PFSK-1 (cell line): ENCODE results near the gene CNTNAP2.

Experiments used
- FOXP2 ChIP-seq: optimal IDR thresholded peaks from 2 replicates; pipeline ENCODE3; 2011; ENCODE audit warnings: borderline replicate concordance, control low read depth, inconsistent platforms; ENCODE audit not compliant: insufficient read depth; ENCODE audit errors: extremely low read length, extremely low read depth
- POLR2AphosphoS5 ChIP-seq: IDR thresholded peaks from 2 replicates; pipeline ENCODE4 v1.6.1; 2012; ENCODE audit warnings: low read depth, mild to moderate bottlenecking, control low read depth, low read length, moderate library complexity
- SIN3A ChIP-seq: IDR thresholded peaks from 2 replicates; pipeline ENCODE4 v1.6.1; 2012; ENCODE audit warnings: mild to moderate bottlenecking, low read length, moderate library complexity, borderline replicate concordance; ENCODE audit not compliant: insufficient read depth
- TAF1 ChIP-seq: IDR thresholded peaks from 2 replicates; pipeline ENCODE4 v1.6.1; 2012; ENCODE audit warnings: low read length, control low read depth, borderline replicate concordance; ENCODE audit not compliant: insufficient read depth
- TF ChIP-seq, protein P1 (sequence below), 2 experiments: IDR thresholded peaks; 2 replicates each; pipeline versions ENCODE4 v1.6.1 to v1.8.0; 2011 to 2012; ENCODE audit warnings: low read depth in 2 of 2, low read length in 2 of 2, control low read depth in 1 of 2, inconsistent platforms in 1 of 2, mild to moderate bottlenecking in 1 of 2, moderate library complexity in 1 of 2; ENCODE audit not compliant: insufficient read depth in 1 of 2

CNTNAP2 gene

DNA sequence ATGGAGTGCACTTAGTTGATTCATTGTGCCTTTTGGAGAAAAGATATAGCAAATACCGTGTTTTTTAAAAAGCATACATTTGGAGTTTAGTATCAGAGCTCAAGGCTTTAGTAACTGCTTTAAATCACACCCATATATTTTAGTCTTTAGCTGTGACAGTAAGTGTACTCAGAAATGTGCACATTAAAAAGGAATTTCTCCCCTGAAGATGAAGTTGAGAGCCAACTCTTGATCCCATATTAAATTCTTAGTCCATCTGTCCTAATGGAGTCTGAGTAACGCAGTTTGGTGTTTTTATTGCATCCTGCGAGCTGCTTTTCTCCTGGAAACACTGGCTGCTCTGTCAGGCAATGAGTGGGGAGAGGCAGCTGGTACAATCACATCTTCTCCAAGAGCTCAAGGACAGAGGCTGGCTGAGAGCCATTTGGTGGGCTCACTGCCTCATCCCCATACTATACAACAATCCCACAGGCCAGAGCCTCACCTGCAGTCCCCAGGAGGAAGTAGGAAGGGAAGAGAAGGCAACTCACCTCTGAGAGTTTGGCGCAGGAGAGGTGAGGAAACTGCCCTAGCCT is 2000.3 kb downstream of the CNTNAP2 start:
- TF ChIP-seq TAF1: no peak
- no peak for TF ChIP-seq SIN3A
- TF ChIP-seq POLR2AphosphoS5: no peak

DNA sequence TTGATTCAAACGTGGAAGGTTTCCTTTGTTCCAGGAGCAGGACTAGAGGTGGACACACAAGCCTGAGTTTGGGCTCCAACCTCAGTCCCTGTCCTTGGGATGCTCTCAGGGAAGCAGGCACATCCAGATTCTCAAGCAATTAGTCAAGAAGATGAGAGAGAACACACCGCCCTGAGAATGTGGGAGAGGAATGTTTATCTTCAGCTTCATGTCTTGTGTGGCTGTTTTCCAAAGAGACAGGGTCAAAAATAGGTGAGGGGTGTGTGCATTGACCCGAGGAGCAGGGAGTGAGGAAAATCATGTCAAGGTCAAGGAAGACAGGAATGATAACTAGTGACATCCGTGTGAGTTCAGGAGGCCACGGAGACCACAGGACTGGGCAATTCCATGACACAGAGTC is 2001.8 kb downstream of the CNTNAP2 start:
- no peak for TF ChIP-seq FOXP2
- no peak for TF ChIP-seq SIN3A
- no peak for TF ChIP-seq POLR2AphosphoS5
- no peak for TF ChIP-seq TAF1
- TF ChIP-seq, protein P1, sequence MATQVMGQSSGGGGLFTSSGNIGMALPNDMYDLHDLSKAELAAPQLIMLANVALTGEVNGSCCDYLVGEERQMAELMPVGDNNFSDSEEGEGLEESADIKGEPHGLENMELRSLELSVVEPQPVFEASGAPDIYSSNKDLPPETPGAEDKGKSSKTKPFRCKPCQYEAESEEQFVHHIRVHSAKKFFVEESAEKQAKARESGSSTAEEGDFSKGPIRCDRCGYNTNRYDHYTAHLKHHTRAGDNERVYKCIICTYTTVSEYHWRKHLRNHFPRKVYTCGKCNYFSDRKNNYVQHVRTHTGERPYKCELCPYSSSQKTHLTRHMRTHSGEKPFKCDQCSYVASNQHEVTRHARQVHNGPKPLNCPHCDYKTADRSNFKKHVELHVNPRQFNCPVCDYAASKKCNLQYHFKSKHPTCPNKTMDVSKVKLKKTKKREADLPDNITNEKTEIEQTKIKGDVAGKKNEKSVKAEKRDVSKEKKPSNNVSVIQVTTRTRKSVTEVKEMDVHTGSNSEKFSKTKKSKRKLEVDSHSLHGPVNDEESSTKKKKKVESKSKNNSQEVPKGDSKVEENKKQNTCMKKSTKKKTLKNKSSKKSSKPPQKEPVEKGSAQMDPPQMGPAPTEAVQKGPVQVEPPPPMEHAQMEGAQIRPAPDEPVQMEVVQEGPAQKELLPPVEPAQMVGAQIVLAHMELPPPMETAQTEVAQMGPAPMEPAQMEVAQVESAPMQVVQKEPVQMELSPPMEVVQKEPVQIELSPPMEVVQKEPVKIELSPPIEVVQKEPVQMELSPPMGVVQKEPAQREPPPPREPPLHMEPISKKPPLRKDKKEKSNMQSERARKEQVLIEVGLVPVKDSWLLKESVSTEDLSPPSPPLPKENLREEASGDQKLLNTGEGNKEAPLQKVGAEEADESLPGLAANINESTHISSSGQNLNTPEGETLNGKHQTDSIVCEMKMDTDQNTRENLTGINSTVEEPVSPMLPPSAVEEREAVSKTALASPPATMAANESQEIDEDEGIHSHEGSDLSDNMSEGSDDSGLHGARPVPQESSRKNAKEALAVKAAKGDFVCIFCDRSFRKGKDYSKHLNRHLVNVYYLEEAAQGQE (IDR thresholded peaks at IDR 0.05; ENCODE audit: insufficient read depth in 1 of 2, low read depth in 2 of 2, low read length in 2 of 2): no peak

DNA sequence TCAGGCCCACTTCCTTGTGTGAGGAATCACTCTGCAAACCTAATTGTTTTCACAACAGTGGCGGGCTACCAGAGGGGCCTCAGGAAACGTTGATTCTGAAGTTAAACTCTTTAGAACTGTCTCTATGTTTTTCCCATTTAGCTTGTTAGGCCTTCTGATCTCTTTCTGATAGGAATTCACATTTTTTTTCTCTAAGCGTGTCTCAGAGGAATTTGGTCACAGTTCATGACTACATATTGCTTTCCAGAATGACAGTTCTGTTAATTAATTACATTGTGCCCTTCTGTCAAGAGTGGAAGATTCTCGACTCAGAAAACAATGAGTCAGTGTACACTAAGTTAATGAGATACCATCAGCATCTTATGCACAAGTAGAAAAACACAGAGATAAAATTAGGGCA is 2004.8 kb downstream of the CNTNAP2 start:
- TF ChIP-seq FOXP2: no peak
- no peak for TF ChIP-seq SIN3A
- TF ChIP-seq POLR2AphosphoS5: no peak
- TF ChIP-seq, protein P1 (IDR thresholded peaks at IDR 0.05; ENCODE audit: insufficient read depth in 1 of 2, low read depth in 2 of 2, low read length in 2 of 2): no peak
- TF ChIP-seq TAF1: no peak

DNA sequence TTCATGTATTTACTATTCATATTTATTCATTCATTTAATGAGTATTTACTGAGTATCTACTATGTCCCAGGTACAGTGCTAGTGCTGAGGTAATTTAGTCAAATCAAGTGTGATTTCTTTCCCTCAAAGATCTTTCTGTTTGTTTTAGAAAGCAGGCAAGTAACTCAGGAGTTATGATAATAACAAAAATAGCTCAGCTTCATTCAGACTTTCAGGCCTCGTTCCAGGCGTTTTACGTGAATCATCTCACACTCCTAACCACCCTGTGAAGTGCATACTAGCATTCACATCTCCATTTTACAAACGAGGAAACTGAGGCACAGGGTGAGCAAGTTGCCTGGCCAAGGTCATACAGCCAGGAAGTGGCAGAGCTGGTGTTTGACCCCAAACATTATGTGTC is 2005.2 kb downstream of the CNTNAP2 start:
- TF ChIP-seq SIN3A: no peak
- TF ChIP-seq, protein P1 (IDR thresholded peaks at IDR 0.05; ENCODE audit: insufficient read depth in 1 of 2, low read depth in 2 of 2, low read length in 2 of 2): no peak

DNA sequence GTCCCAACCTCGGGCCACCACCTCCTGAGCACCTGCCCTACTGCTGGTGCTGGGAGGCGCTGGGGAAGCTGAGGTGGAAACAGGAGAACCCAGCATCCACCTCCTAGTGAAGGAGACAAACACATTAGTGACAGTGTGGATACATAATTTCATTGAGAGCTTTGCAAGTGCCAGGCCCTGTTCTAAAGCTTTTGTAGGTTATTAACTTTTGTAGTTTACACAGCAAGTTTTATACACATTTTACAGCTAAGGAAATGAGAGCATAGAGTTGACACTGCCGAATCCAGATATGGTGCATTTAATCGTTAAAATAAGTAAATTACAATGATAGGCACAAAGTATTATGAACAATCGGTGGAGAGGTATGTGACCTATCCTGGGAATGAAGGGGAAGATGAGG is 2007.9 kb downstream of the CNTNAP2 start:
- TF ChIP-seq, protein P1 (IDR thresholded peaks at IDR 0.05; ENCODE audit: insufficient read depth in 1 of 2, low read depth in 2 of 2, low read length in 2 of 2): no peak
- no peak for TF ChIP-seq POLR2AphosphoS5
- TF ChIP-seq TAF1: no peak
- TF ChIP-seq FOXP2: no peak
- no peak for TF ChIP-seq SIN3A

DNA sequence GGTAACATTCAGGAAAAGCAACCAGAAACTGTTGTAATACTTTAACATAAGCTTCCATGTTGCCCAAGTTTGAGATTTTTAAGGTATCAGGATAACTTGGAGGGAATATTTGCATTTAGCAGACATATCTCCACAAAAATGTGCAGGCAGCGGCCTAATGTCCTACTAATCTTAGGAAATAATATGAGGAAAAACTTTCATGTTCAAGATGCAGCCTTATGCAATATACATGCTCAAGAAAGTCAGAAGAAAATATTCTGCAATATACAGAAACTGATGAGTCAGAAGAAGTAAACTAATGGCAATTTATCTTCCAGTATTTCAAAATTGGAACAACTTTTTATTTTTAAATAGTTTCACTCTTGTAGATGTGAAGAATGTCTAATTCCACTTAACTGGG is 2010.8 kb downstream of the CNTNAP2 start:
- TF ChIP-seq POLR2AphosphoS5: no peak
- TF ChIP-seq FOXP2: no peak
- no peak for TF ChIP-seq SIN3A
- TF ChIP-seq, protein P1 (IDR thresholded peaks at IDR 0.05; ENCODE audit: insufficient read depth in 1 of 2, low read depth in 2 of 2, low read length in 2 of 2): no peak
- no peak for TF ChIP-seq TAF1
